ENCODE data around the gene NCAPD3.
"Not testable (repeated sequence)": the region's sequence is repeated elsewhere in the genome, so short reads cannot be mapped to it uniquely, and the experiment has no call there.

The NCAPD3 gene

GRCh38 chr11:134223836-134224709, at the start of gene NCAPD3, which contains the start of gene VPS26B:
TSS of gene NCAPD3 (minus strand) at chr11:134223967. CDS start at chr11:134223926, 41 bp downstream.
TSS of gene VPS26B (plus strand) at chr11:134224671. CDS start at chr11:134225123, 452 bp downstream.
- DNase-seq (ENCODE audit: low spot score): peak; percentile 97

GRCh38 chr11:134273317-134273712, 49.5 kb upstream of the NCAPD3 start:
- DNase-seq (ENCODE audit: low spot score): no peak

- no peak for DNase-seq (ENCODE audit: low spot score)
Observed at GRCh38 chr11:134272381-134273316, 48.9 kb upstream of the NCAPD3 start.

GRCh38 chr11:134271978-134272377, 48.2 kb upstream of the NCAPD3 start:
- DNase-seq (ENCODE audit: low spot score): no peak

- peak; percentile 58 for DNase-seq (ENCODE audit: low spot score)
Observed at GRCh38 chr11:134270250-134270714, 46.5 kb upstream of the NCAPD3 start.

GRCh38 chr11:134267966-134268365, 44.2 kb upstream of the NCAPD3 start:
- DNase-seq (ENCODE audit: low spot score): no peak

GRCh38 chr11:134267461-134267860, 43.7 kb upstream of the NCAPD3 start:
- no peak for DNase-seq (ENCODE audit: low spot score)

GRCh38 chr11:134266841-134267251, 43.1 kb upstream of the NCAPD3 start:
- no peak for DNase-seq (ENCODE audit: low spot score)

GRCh38 chr11:134266440-134266839, 42.7 kb upstream of the NCAPD3 start:
- DNase-seq (ENCODE audit: low spot score): no peak

- no peak for DNase-seq (ENCODE audit: low spot score)
Observed at GRCh38 chr11:134264966-134265764, 41.4 kb upstream of the NCAPD3 start.

- no peak for DNase-seq (ENCODE audit: low spot score)
Observed at GRCh38 chr11:134261626-134262488, 38.1 kb upstream of the NCAPD3 start.

GRCh38 chr11:134260983-134261382, 37.2 kb upstream of the NCAPD3 start:
- DNase-seq (ENCODE audit: low spot score): no peak

GRCh38 chr11:134260503-134260902, 36.7 kb upstream of the NCAPD3 start:
- DNase-seq (ENCODE audit: low spot score): no peak

GRCh38 chr11:134258577-134258976, 34.8 kb upstream of the NCAPD3 start:
- no peak for DNase-seq (ENCODE audit: low spot score)

GRCh38 chr11:134257101-134257500, 33.3 kb upstream of the NCAPD3 start:
- no peak for DNase-seq (ENCODE audit: low spot score)

GRCh38 chr11:134255184-134255561, 31.4 kb upstream of the NCAPD3 start:
- DNase-seq (ENCODE audit: low spot score): not testable (repeated sequence)

GRCh38 chr11:134254433-134255183, 30.8 kb upstream of the NCAPD3 start:
- DNase-seq (ENCODE audit: low spot score): no peak

- DNase-seq (ENCODE audit: low spot score): peak; percentile 97
Observed at GRCh38 chr11:134253188-134253993, 29.6 kb upstream of the NCAPD3 start, which contains the start of the genes ACAD8 and THYN1. TSS of gene ACAD8 (plus strand) at chr11:134253568. CDS start at chr11:134253601, 33 bp downstream. TSS of gene THYN1 (minus strand) at chr11:134253352. CDS start at chr11:134252882, 470 bp downstream.

Measured in activated CD4-positive, alpha-beta T cell treated with anti-CD3 and anti-CD28 coated beads, Interleukin-2, Interleukin-4, amounts not matched to agents 100 ng/mL and 50 ng/mL, durations not matched to agents 16 hours and 8 hours (primary cell).